Breast epithelium (tissue), 4 donors: ENCODE measurements around the gene NPHP4. TPM values are rescaled to one million over a fixed set of nuclear protein-coding genes. Genes with fewer than 3 reads are reported as not detected.

Source experiments
- DNase-seq, 2 donors: peaks; one replicate each; pipeline ENCODE4 v3.0.0-alpha.2; 2019; ENCODE audit warnings: low spot score in 2 of 2
- H3K27ac ChIP-seq, 2 donors: fragments of 200-600 bp; sonication (generic) in 1 of 2; one replicate each; pipeline ENCODE4 v1.5.1; 2016 to 2019; ENCODE audit warnings: mild to moderate bottlenecking in 1 of 2
- H3K27me3 ChIP-seq, 2 donors: fragments of 200-600 bp; sonication (generic) in 1 of 2; one replicate each; pipeline versions ENCODE4 v1.5.1 to v1.6.0; 2017 to 2019; ENCODE audit warnings: control low read depth in 1 of 2, mild to moderate bottlenecking in 1 of 2
- H3K36me3 ChIP-seq: fragments of 200-600 bp; one replicate; pipeline ENCODE4 v1.5.1; 2019
- H3K4me1 ChIP-seq, 2 donors: fragments of 200-600 bp; sonication (generic); one replicate each; pipeline ENCODE4 v1.5.1; 2016 to 2019; ENCODE audit warnings: control low read depth in 1 of 2
- H3K4me3 ChIP-seq, 3 donors: fragments of 200-600 bp; sonication (generic); 1 replicate in 2 of 3; 2 replicates in 1 of 3; pipeline ENCODE4 v1.5.1; 2016 to 2019; ENCODE audit warnings: mild to moderate bottlenecking in 3 of 3, moderate library complexity in 2 of 3
- H3K9me3 ChIP-seq, 2 donors: fragments of 200-600 bp; sonication (generic) in 1 of 2; one replicate each; pipeline ENCODE4 v1.5.1; 2016 to 2019; ENCODE audit warnings: control low read depth in 1 of 2
- POLR2A ChIP-seq: fragments of 450-650 bp; IDR thresholded peaks from one replicate; pipeline ENCODE4 v1.6.1; 2016; ENCODE audit warnings: antibody characterized with exemption, mild to moderate bottlenecking, moderate library complexity
- POLR2AphosphoS5 ChIP-seq, 3 donors: sonication (generic); formaldehyde crosslinking; IDR thresholded peaks; one replicate each; pipeline ENCODE4 v1.6.1; 2017; ENCODE audit warnings: antibody characterized with exemption in 3 of 3
- intact Hi-C: fragments of 100-400 bp; cut with DNase I; formaldehyde crosslinking; loops from one replicate; pipeline ENCODE4 v1.15.1; 2023; ENCODE audit warnings: low total_unique reads
- total RNA-seq, 3 donors: library from RNA; depleted of rRNA; stranded (reverse); fragments of >200 nt; gene quantifications; one replicate each; pipeline ENCODE4 v1.1.0, GENCODE V29; 2016
- TF ChIP-seq, protein P1 (sequence below), 3 donors: fragments of 450-650 bp; IDR thresholded peaks; one replicate each; pipeline ENCODE4 v1.5.1; 2016 to 2017; ENCODE audit warnings: antibody characterized with exemption in 3 of 3, mild to moderate bottlenecking in 3 of 3, moderate library complexity in 3 of 3

Gene NPHP4
- total RNA-seq, 3 donors from 2014 or later, result 7.0 to 18.7 (median 18.1) TPM

DNA sequence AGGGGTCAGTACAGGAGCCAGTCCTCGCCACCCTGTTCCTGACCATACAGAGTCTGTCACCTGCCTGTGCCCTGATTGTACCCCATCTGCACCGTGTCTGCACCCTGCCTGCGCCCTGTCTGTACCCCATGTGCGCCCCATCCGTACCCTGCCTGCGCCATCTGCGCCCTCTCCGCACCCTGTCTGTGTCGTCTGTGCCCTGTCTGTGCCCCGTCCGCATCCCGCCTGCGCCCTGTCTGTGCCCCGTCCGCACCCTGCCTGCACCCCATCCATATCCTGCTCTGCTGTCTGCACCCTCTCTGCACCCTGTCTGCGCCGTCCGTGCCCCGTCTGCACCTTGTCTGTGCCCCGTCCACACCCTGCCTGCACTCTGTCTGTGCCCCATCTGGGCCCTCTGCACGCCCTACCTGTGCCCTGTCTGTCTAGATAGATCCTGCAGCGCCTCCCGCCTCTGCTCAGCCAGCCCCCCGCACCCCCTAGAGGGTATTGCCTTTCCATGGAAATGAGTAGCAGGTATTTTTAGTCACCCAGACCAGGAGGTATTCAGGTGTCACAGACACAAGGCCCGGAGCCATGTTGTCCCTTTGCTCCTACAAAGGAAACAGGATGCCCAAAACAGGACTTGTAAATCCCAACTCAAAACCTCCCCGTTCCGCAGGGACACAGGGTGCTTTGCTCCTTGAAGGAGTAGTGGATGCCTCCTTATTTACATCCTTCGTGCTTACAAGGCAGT, 7.7 kb upstream of the NPHP4 start:
- DNase-seq, result no peak
- Histone ChIP-seq H3K27ac (no peak overlapping the region), H3K4me1 (no peaks in the 10 kb centered on the region), H3K9me3 (no peaks in the 10 kb centered on the region), H3K36me3 (no peaks in the 10 kb centered on the region), H3K27me3 (no peaks in the 10 kb centered on the region), H3K4me3 (no peak overlapping the region)
- intact Hi-C loops, result no loop called here
- TF ChIP-seq POLR2A (no peak), POLR2AphosphoS5 (IDR thresholded peaks at IDR 0.05) (no peak)
- TF ChIP-seq, protein P1, sequence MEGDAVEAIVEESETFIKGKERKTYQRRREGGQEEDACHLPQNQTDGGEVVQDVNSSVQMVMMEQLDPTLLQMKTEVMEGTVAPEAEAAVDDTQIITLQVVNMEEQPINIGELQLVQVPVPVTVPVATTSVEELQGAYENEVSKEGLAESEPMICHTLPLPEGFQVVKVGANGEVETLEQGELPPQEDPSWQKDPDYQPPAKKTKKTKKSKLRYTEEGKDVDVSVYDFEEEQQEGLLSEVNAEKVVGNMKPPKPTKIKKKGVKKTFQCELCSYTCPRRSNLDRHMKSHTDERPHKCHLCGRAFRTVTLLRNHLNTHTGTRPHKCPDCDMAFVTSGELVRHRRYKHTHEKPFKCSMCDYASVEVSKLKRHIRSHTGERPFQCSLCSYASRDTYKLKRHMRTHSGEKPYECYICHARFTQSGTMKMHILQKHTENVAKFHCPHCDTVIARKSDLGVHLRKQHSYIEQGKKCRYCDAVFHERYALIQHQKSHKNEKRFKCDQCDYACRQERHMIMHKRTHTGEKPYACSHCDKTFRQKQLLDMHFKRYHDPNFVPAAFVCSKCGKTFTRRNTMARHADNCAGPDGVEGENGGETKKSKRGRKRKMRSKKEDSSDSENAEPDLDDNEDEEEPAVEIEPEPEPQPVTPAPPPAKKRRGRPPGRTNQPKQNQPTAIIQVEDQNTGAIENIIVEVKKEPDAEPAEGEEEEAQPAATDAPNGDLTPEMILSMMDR (IDR thresholded peaks at IDR 0.05), result no peak

DNA sequence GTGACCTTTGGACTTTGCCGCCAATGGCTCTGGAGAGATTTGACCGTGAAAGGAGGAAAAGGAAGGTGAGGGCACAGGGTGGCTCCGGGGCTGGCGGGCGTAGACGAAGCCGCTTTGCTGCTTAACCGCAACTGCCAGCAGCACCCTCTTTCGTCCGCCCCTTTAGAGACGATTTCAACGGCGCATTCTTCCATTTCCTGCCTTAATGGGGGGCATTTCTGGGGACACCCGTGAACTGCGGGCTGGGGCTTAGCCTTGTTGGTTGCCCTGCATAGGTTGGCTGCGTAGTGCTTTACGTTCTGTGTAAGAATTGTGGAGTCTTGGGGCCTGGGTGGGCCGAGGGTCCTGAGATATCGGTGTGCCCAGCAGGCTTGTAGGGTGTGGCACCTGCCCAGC, 6.7 kb upstream of the NPHP4 start:
- H3K4me1 ChIP-seq, result no peaks in the 10 kb centered on the region
- no peaks in the 10 kb centered on the region for H3K9me3 ChIP-seq
- intact Hi-C loops, result no loop called here
- TF ChIP-seq POLR2A (no peak), POLR2AphosphoS5 (IDR thresholded peaks at IDR 0.05) (no peak)
- TF ChIP-seq, protein P1 (IDR thresholded peaks at IDR 0.05), result no peak
- no peak overlapping the region for H3K27ac ChIP-seq
- H3K4me3 ChIP-seq, result no peak overlapping the region
- no peak for DNase-seq
- no peaks in the 10 kb centered on the region for H3K27me3 ChIP-seq
- no peaks in the 10 kb centered on the region for H3K36me3 ChIP-seq

- H3K27me3 ChIP-seq, result no peaks in the 10 kb centered on the region
- no peaks in the 10 kb centered on the region for H3K9me3 ChIP-seq
- H3K4me1 ChIP-seq, result peaks cover 0 to 2% of the 10 kb centered on the region in 2 donors
- intact Hi-C loops, result no loop called here
- no peaks in the 10 kb centered on the region for H3K36me3 ChIP-seq
- no peak overlapping the region for H3K4me3 ChIP-seq
- TF ChIP-seq POLR2A, result no peak
- TF ChIP-seq, protein P1 (IDR thresholded peaks at IDR 0.05), result no peak
- no peak for TF ChIP-seq POLR2AphosphoS5 (IDR thresholded peaks at IDR 0.05)
- DNase-seq, result no peak
- H3K27ac ChIP-seq, result no peak overlapping the region
These were observed 6.1 kb upstream of the NPHP4 start for GRCh38 chr1:5998051-5998905.

DNA sequence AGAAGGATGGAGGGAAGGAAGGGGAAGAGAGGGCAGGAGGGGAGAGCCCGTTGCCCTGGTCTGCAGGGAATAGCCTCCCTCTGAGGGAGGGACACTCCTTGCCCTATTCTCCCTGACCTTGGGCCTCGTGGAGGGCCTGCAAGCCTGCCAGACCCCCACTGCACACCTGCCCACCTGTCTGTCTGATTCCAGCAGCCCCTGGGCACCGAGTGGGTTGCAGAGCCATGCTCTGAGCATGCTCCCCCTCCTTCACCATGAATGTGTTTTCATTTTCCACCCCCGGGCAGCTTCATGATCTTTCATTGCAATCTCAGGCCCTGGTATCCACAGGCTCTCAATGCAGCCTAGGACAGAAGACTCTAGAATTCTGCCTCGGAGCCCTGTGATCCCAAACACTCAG, 5.1 kb upstream of the NPHP4 start:
- H3K27ac ChIP-seq, result no peak overlapping the region
- H3K9me3 ChIP-seq, result no peaks in the 10 kb centered on the region
- H3K4me3 ChIP-seq, result no peak overlapping the region
- no peaks in the 10 kb centered on the region for H3K36me3 ChIP-seq
- intact Hi-C loops, result no loop called here
- DNase-seq, result no peak
- TF ChIP-seq, protein P1 (IDR thresholded peaks at IDR 0.05), result no peak
- TF ChIP-seq POLR2A (no peak), POLR2AphosphoS5 (IDR thresholded peaks at IDR 0.05) (no peak)
- no peaks in the 10 kb centered on the region for H3K27me3 ChIP-seq
- peaks cover 0 to 4% of the 10 kb centered on the region in 2 donors for H3K4me1 ChIP-seq
